Urothelium cell line (cell line): ENCODE data around the gene GPR162.
"Not testable (repeated sequence)": the region's sequence is repeated elsewhere in the genome, so short reads cannot be mapped to it uniquely, and the experiment has no call there.

Experiments used
- DNase-seq: peaks from one replicate; pipeline ENCODE4 v3.0.0; 2011; ENCODE audit warnings: low spot score, mixed read lengths
- FAIRE-seq: peaks from 2 replicates; lab custom pipeline; 2011; peaks lifted over from hg19 to GRCh38; lab: Jason Lieb, UNC

GPR162 gene

GRCh38 chr12:6871052-6871957, 49.7 kb downstream of the GPR162 start:
- no peak for FAIRE-seq
- DNase-seq: peak; percentile 69

- FAIRE-seq (peak; percentile 98), DNase-seq (peak; percentile 91)
Measured at GRCh38 chr12:6872073-6873048, 50.7 kb downstream of the GPR162 start.

GRCh38 chr12:6873094-6874014, 51.7 kb downstream of the GPR162 start, which contains the start of gene SPSB2:
Gene SPSB2, minus strand, starts transcription at chr12:6873303. Its CDS starts 402 bp downstream, at chr12:6872901.
- peak; percentile 91 for FAIRE-seq
- DNase-seq: peak; percentile 98

GRCh38 chr12:6874015-6874368, 52.4 kb downstream of the GPR162 start:
- not testable (repeated sequence) for DNase-seq, FAIRE-seq
